Measurements from ENCODE around the gene NRF1. TPM values are rescaled to one million over a fixed set of nuclear protein-coding genes. Genes with fewer than 3 reads are reported as not detected.

Gene NRF1
- total and polyA plus RNA-seq, 10 of the 15 experiments (the other 5 are each of a cell fraction or from before 2014, with no cell fraction given): 3.5 to 23.1 (median 13.5) TPM

- no peak for TF ChIP-seq TCF12 (IDR thresholded peaks at IDR 0.05; ENCODE audit: low read depth, low read length)
- no peak for TF ChIP-seq ZZZ3 (IDR thresholded peaks at IDR 0.05; ENCODE audit: control insufficient read depth, insufficient read length, low read depth)
- TF ChIP-seq ZSCAN29 (IDR thresholded peaks at IDR 0.05): no peak
- no peak for TF ChIP-seq NBN (IDR thresholded peaks at IDR 0.05)
- no peak for TF ChIP-seq ZBTB11 (CRISPR knock-in tag; IDR thresholded peaks at IDR 0.05)
Measured at GRCh38 chr7:129790136-129790535, 178.6 kb downstream of the NRF1 start (continued).

- Histone ChIP-seq H3K36me3 (ENCODE audit: control insufficient read depth in 2 of 2, insufficient read depth in 2 of 2, low read length in 1 of 2) (no peaks in the 10 kb centered on the region), H3K4me3 (no peak overlapping the region), H3K9me3 (replicated peaks; ENCODE audit: control insufficient read depth, insufficient read depth, low read length) (no peaks in the 10 kb centered on the region), H3K79me2 (ENCODE audit: control insufficient read depth, insufficient read depth, low read length) (no peaks in the 10 kb centered on the region), H3K27ac (ENCODE audit: control insufficient read depth, insufficient read depth) (no peak overlapping the region), H3K27me3 (replicated peaks in 1 of 2; ENCODE audit: control insufficient read depth in 2 of 2, insufficient read depth in 2 of 2, low read length in 1 of 2) (no peaks in the 10 kb centered on the region; a peak in 2 of 4 replicates), H4K20me1 (ENCODE audit: control insufficient read depth, insufficient read depth) (no peaks in the 10 kb centered on the region), H2AFZ (ENCODE audit: control insufficient read depth, low read depth, low read length) (no peak overlapping the region), H3K4me2 (ENCODE audit: control insufficient read depth, insufficient read depth) (no peak overlapping the region), H3K9ac (ENCODE audit: control insufficient read depth, insufficient read depth, low read length) (no peak overlapping the region), H3K4me1 (ENCODE audit: control insufficient read depth, insufficient read depth, low read length) (no peaks in the 10 kb centered on the region)
- RAD21 ChIA-PET (ENCODE audit: unreplicated experiment): interaction anchor here (0.7 kb wide), 1 partner anchor 159 kb away, joined by 3 read pairs; no protein-coding TSS in a partner anchor
- DNase-seq (ENCODE audit: low read depth, low spot score) (no peak), ATAC-seq (no peak; the same call in 2 of the 3 replicates), FAIRE-seq (no peak)
- intact Hi-C loops (cut with micrococcal nuclease; ENCODE audit: unreplicated experiment): no loop called here
- CTCF ChIA-PET: no interaction called here
- no peak for TF ChIP-seq ASH2L (IDR thresholded peaks at IDR 0.05; ENCODE audit: borderline replicate concordance, low read depth)
- no peak for TF ChIP-seq RAD21 (IDR thresholded peaks at IDR 0.05; ENCODE audit: insufficient read depth, low read depth, low read length)
- no peak for TF ChIP-seq PKNOX1 (IDR thresholded peaks at IDR 0.05)
- TF ChIP-seq RELA (IDR thresholded peaks at IDR 0.05; ENCODE audit: borderline replicate concordance, partially characterized antibody): no peak
- no peak for TF ChIP-seq PBX3 (IDR thresholded peaks at IDR 0.05; ENCODE audit: insufficient replicate concordance, low read depth, low read length)
- TF ChIP-seq ETV6 (conservative IDR thresholded peaks at IDR 0.05 in 1 of 2, IDR thresholded peaks at IDR 0.05 in 1 of 2; ENCODE audit: borderline replicate concordance in 1 of 2, low read depth in 1 of 2): no peak
- BruUV-seq (replicated peaks): no TSS peak
- 72% methylated on average over 9 of the region's 9 CpGs for whole genome bisulfite sequencing (ENCODE audit: insufficient coverage, insufficient replicate concordance, low lambda C conversion rate, missing lambda C conversion rate)
- SMC1A ChIA-PET (ENCODE audit: uncharacterized antibody, unreplicated experiment): no interaction called here
- in situ Hi-C loops (cut with MboI): no loop called here
- POLR2A ChIA-PET: no interaction called here
Measured at GRCh38 chr7:129792721-129793120, 181.2 kb downstream of the NRF1 start.
